ENCODE measurements around the gene ZC3H8. TPM values are rescaled to one million over a fixed set of nuclear protein-coding genes. Genes with fewer than 3 reads are reported as not detected.
A peak's percentile ranks its signal among the peaks of the same experiment; 100 is the strongest.

The ZC3H8 gene
- total RNA-seq, 2 donors from 2014 or later: 21.2 to 29.5 TPM

- Mint-ChIP-seq H3K27ac (no peak overlapping the region), H3K4me3 (no peak overlapping the region), H3K9me3 (no peaks in the 10 kb centered on the region), H3K4me1 (peaks cover 31% of the 10 kb centered on the region), H3K36me3 (ENCODE audit: low read depth) (peaks cover 49% of the 10 kb centered on the region), H3K27me3 (no peaks in the 10 kb centered on the region)
- ATAC-seq (replicated peaks): no peak
Measured at GRCh38 chr2:112195950-112196349, 58.9 kb downstream of the ZC3H8 start.

GRCh38 chr2:112195167-112195766, 59.6 kb downstream of the ZC3H8 start:
- Mint-ChIP-seq H3K27me3 (no peaks in the 10 kb centered on the region), H3K4me3 (no peak overlapping the region), H3K36me3 (ENCODE audit: low read depth) (peaks cover 49% of the 10 kb centered on the region), H3K9me3 (no peaks in the 10 kb centered on the region), H3K27ac (no peak overlapping the region), H3K4me1 (peaks cover 36% of the 10 kb centered on the region)
- no peak for ATAC-seq (replicated peaks)

- Mint-ChIP-seq H3K27ac (peak overlapping the region; percentile 80), H3K4me1 (peaks cover 36% of the 10 kb centered on the region), H3K4me3 (peak overlapping the region; percentile 43), H3K27me3 (no peaks in the 10 kb centered on the region), H3K9me3 (no peaks in the 10 kb centered on the region), H3K36me3 (ENCODE audit: low read depth) (peaks cover 44% of the 10 kb centered on the region)
- no peak for ATAC-seq (replicated peaks)
Measured at GRCh38 chr2:112194482-112194881, 60.4 kb downstream of the ZC3H8 start.

- Mint-ChIP-seq H3K4me3 (peak overlapping the region; percentile 43), H3K4me1 (peaks cover 33% of the 10 kb centered on the region), H3K27me3 (no peaks in the 10 kb centered on the region), H3K27ac (peak overlapping the region; percentile 80), H3K9me3 (no peaks in the 10 kb centered on the region), H3K36me3 (ENCODE audit: low read depth) (peaks cover 44% of the 10 kb centered on the region)
- no peak for ATAC-seq (replicated peaks)
Measured at GRCh38 chr2:112194028-112194427, 60.8 kb downstream of the ZC3H8 start.

- Mint-ChIP-seq H3K9me3 (no peaks in the 10 kb centered on the region), H3K4me3 (peak overlapping the region; percentile 76), H3K36me3 (ENCODE audit: low read depth) (peaks cover 70% of the 10 kb centered on the region), H3K27ac (peak overlapping the region; percentile 98), H3K4me1 (peaks cover 52% of the 10 kb centered on the region), H3K27me3 (no peaks in the 10 kb centered on the region)
- peak; percentile 21 for ATAC-seq (replicated peaks)
Measured at GRCh38 chr2:112189001-112189556, 65.8 kb downstream of the ZC3H8 start.

- H3K4me1 Mint-ChIP-seq: peaks cover 48% of the 10 kb centered on the region
- H3K9me3 Mint-ChIP-seq: no peaks in the 10 kb centered on the region
- no peaks in the 10 kb centered on the region for H3K27me3 Mint-ChIP-seq
- H3K36me3 Mint-ChIP-seq (ENCODE audit: low read depth): peaks cover 81% of the 10 kb centered on the region
- peak overlapping the region; percentile 76 for H3K4me3 Mint-ChIP-seq
- ATAC-seq (replicated peaks): peak; percentile 84
- H3K27ac Mint-ChIP-seq: peak overlapping the region; percentile 98
Measured at GRCh38 chr2:112187805-112188596, 66.8 kb downstream of the ZC3H8 start.

GRCh38 chr2:112187046-112187715, 67.7 kb downstream of the ZC3H8 start:
- Mint-ChIP-seq H3K9me3 (no peaks in the 10 kb centered on the region), H3K4me1 (peaks cover 48% of the 10 kb centered on the region), H3K36me3 (ENCODE audit: low read depth) (peaks cover 83% of the 10 kb centered on the region), H3K27ac (peak overlapping the region; percentile 98), H3K27me3 (no peaks in the 10 kb centered on the region), H3K4me3 (peak overlapping the region; percentile 76)
- no peak for ATAC-seq (replicated peaks)

- Mint-ChIP-seq H3K9me3 (no peaks in the 10 kb centered on the region), H3K27me3 (no peaks in the 10 kb centered on the region), H3K4me3 (peak overlapping the region; percentile 76), H3K36me3 (ENCODE audit: low read depth) (peaks cover 75% of the 10 kb centered on the region), H3K4me1 (peaks cover 41% of the 10 kb centered on the region), H3K27ac (peak overlapping the region; percentile 98)
- ATAC-seq (replicated peaks): no peak
Measured at GRCh38 chr2:112185131-112185530, 69.7 kb downstream of the ZC3H8 start.

GRCh38 chr2:112184121-112184520, 70.7 kb downstream of the ZC3H8 start:
- Mint-ChIP-seq H3K9me3 (no peaks in the 10 kb centered on the region), H3K36me3 (ENCODE audit: low read depth) (peaks cover 70% of the 10 kb centered on the region), H3K4me3 (peak overlapping the region; percentile 76), H3K27ac (peak overlapping the region; percentile 96), H3K4me1 (peaks cover 48% of the 10 kb centered on the region), H3K27me3 (no peaks in the 10 kb centered on the region)
- ATAC-seq (replicated peaks): no peak

GRCh38 chr2:112183327-112184025, 71.4 kb downstream of the ZC3H8 start:
- Mint-ChIP-seq H3K36me3 (ENCODE audit: low read depth) (peaks cover 64% of the 10 kb centered on the region), H3K4me3 (peak overlapping the region; percentile 76), H3K4me1 (peaks cover 48% of the 10 kb centered on the region), H3K27me3 (no peaks in the 10 kb centered on the region), H3K9me3 (no peaks in the 10 kb centered on the region), H3K27ac (peak overlapping the region; percentile 96)
- ATAC-seq (replicated peaks): peak; percentile 13

- peaks cover 39% of the 10 kb centered on the region for H3K4me1 Mint-ChIP-seq
- H3K36me3 Mint-ChIP-seq (ENCODE audit: low read depth): peaks cover 55% of the 10 kb centered on the region
- peak overlapping the region; percentile 96 for H3K27ac Mint-ChIP-seq
- peak overlapping the region; percentile 76 for H3K4me3 Mint-ChIP-seq
- peak; percentile 74 for ATAC-seq (replicated peaks)
- no peaks in the 10 kb centered on the region for H3K9me3 Mint-ChIP-seq
- no peaks in the 10 kb centered on the region for H3K27me3 Mint-ChIP-seq
Measured at GRCh38 chr2:112182581-112183034, 72.2 kb downstream of the ZC3H8 start.

- Mint-ChIP-seq H3K4me1 (peaks cover 30% of the 10 kb centered on the region), H3K27ac (peak overlapping the region; percentile 96), H3K9me3 (no peaks in the 10 kb centered on the region), H3K4me3 (peak overlapping the region; percentile 76), H3K27me3 (no peaks in the 10 kb centered on the region), H3K36me3 (ENCODE audit: low read depth) (peaks cover 46% of the 10 kb centered on the region)
- peak; percentile 66 for ATAC-seq (replicated peaks)
Measured at GRCh38 chr2:112181571-112182290, 73.1 kb downstream of the ZC3H8 start.

- Mint-ChIP-seq H3K4me3 (no peak overlapping the region), H3K4me1 (peaks cover 23% of the 10 kb centered on the region), H3K27ac (no peak overlapping the region)
Measured at GRCh38 chr2:112175958-112176573, 78.8 kb downstream of the ZC3H8 start.

More at GRCh38 chr2:112175958-112176573, 78.8 kb downstream of the ZC3H8 start:
- ATAC-seq (replicated peaks): no peak
- Mint-ChIP-seq H3K36me3 (ENCODE audit: low read depth) (no peaks in the 10 kb centered on the region), H3K27me3 (no peaks in the 10 kb centered on the region), H3K9me3 (no peaks in the 10 kb centered on the region)

Measured in activated T-helper 17 cell treated with anti-CD3 and anti-CD28 coated beads, Interleukin-2, amount 50 U/mL, for 72 hours (primary cell).